H1 (cell line): Measurements from ENCODE around the gene PDK1. TPM values are rescaled to one million over a fixed set of nuclear protein-coding genes. Genes with fewer than 3 reads are reported as not detected.

Source experiments
- CTCF ChIA-PET: fragments of 300-600 bp; sonication (Branson Sonifier 250); formaldehyde crosslinking; loops from one replicate; lab custom pipeline; 2021; ENCODE audit not compliant: partially characterized antibody; lab: Charles Lee
- POLR2A ChIA-PET: fragments of 300-600 bp; sonication (Branson Sonifier 250); formaldehyde crosslinking; loops from one replicate; lab custom pipeline; 2021; ENCODE audit warnings: inconsistent platforms; ENCODE audit not compliant: partially characterized antibody; lab: Charles Lee
- DNase-seq, 2 experiments: peaks; one replicate each; pipeline versions ENCODE4 v3.0.0 to v3.0.0-alpha.2; 2010 to 2022; ENCODE audit warnings: low spot score in 2 of 2, low read depth in 1 of 2, mixed read lengths in 1 of 2
- FAIRE-seq: peaks from 2 replicates; lab custom pipeline; 2011; peaks lifted over from hg19 to GRCh38; lab: Jason Lieb, UNC
- H2AFZ ChIP-seq: 2 replicates; pipeline ENCODE4 v1.8.1; 2012; ENCODE audit warnings: low read length, inconsistent platforms
- H2AK5ac ChIP-seq: 2 replicates; pipeline ENCODE4 v1.6.1; 2013; ENCODE audit warnings: low read depth, low read length
- H2BK120ac ChIP-seq: replicated peaks from 2 replicates; pipeline ENCODE3; 2013; ENCODE audit warnings: low read depth, low read length, inconsistent platforms
- H2BK12ac ChIP-seq: 2 replicates; pipeline ENCODE4 v1.6.1; 2013; ENCODE audit warnings: low read depth, low read length
- H2BK15ac ChIP-seq: 2 replicates; pipeline ENCODE4 v1.6.1; 2013; ENCODE audit warnings: low read length
- H2BK20ac ChIP-seq: 2 replicates; pipeline ENCODE4 v1.6.1; 2013; ENCODE audit warnings: low read length
- H2BK5ac ChIP-seq: 2 replicates; pipeline ENCODE4 v1.6.1; 2013; ENCODE audit warnings: low read depth, low read length
- H3K14ac ChIP-seq: 2 replicates; pipeline ENCODE4 v1.6.1; 2013; ENCODE audit warnings: inconsistent platforms; ENCODE audit not compliant: insufficient read length
- H3K18ac ChIP-seq: 2 replicates; pipeline ENCODE4 v1.6.1; 2013; ENCODE audit warnings: low read length; ENCODE audit errors: extremely low read depth
- H3K23ac ChIP-seq: 2 replicates; pipeline ENCODE4 v1.6.1; 2013; ENCODE audit warnings: inconsistent platforms; ENCODE audit not compliant: insufficient read length
- H3K23me2 ChIP-seq: 2 replicates; pipeline ENCODE4 v1.6.1; 2013; ENCODE audit warnings: low read depth, low read length
- H3K27ac ChIP-seq: 2 replicates; pipeline ENCODE4 v1.6.1; 2011; ENCODE audit warnings: low read depth, low read length, inconsistent platforms
- H3K27me3 ChIP-seq, 4 experiments: replicated peaks in 1 of 4; 1 replicate in 1 of 4; 2 replicates in 3 of 4; pipeline versions ENCODE4 v1.6.1 to v1.8.1; 2011 to 2013; ENCODE audit warnings: low read length in 3 of 4, mild to moderate bottlenecking in 3 of 4, inconsistent platforms in 2 of 4, mixed read lengths in 2 of 4, moderate library complexity in 1 of 4; ENCODE audit not compliant: control insufficient read depth in 3 of 4, insufficient read depth in 3 of 4; ENCODE audit errors: extremely low read depth in 1 of 4
- H3K36me3 ChIP-seq, 4 experiments: 2 replicates each; pipeline versions ENCODE4 v1.6.1 to v1.8.1; 2011 to 2013; ENCODE audit warnings: mild to moderate bottlenecking in 4 of 4, low read length in 3 of 4, moderate library complexity in 2 of 4, control low read depth in 1 of 4, inconsistent platforms in 1 of 4; ENCODE audit not compliant: insufficient read depth in 4 of 4, control insufficient read depth in 2 of 4
- H3K4ac ChIP-seq: replicated peaks from 2 replicates; pipeline ENCODE3; 2013; ENCODE audit warnings: low read length, low read depth, mixed read lengths, inconsistent platforms; ENCODE audit not compliant: insufficient read length
- H3K4me1 ChIP-seq, 4 experiments: replicated peaks in 1 of 4; 1 replicate in 1 of 4; 2 replicates in 3 of 4; pipeline versions ENCODE4 v1.6.1 to v1.8.1; 2011 to 2013; ENCODE audit warnings: low read length in 3 of 4, inconsistent platforms in 2 of 4, mixed read lengths in 1 of 4; ENCODE audit not compliant: insufficient read depth in 4 of 4, control insufficient read depth in 3 of 4
- H3K4me2 ChIP-seq, 2 experiments: 2 replicates each; pipeline versions ENCODE4 v1.6.1 to v1.8.1; 2011 to 2013; ENCODE audit warnings: low read depth in 2 of 2, low read length in 2 of 2, control low read depth in 1 of 2, inconsistent platforms in 1 of 2, mild to moderate bottlenecking in 1 of 2; ENCODE audit not compliant: insufficient read depth in 1 of 2
- H3K4me3 ChIP-seq, 4 experiments: fragments of 200-600, 300-600 bp in 1 of 4; sonication (generic), shearing (Covaris generic), sonication (Bioruptor Twin) in 1 of 4; 2 replicates each; pipeline versions ENCODE4 v1.5.1 to v1.8.1; 2011 to 2016; ENCODE audit warnings: low read length in 4 of 4, low read depth in 3 of 4, control low read depth in 2 of 4, inconsistent platforms in 2 of 4, mild to moderate bottlenecking in 2 of 4, mixed read lengths in 1 of 4, moderate library complexity in 1 of 4; ENCODE audit not compliant: insufficient read depth in 2 of 4; ENCODE audit errors: extremely low read depth in 1 of 4
- H3K56ac ChIP-seq: replicated peaks from 2 replicates; pipeline ENCODE3; 2013; ENCODE audit warnings: low read depth, mild to moderate bottlenecking, mixed read lengths, low read length, inconsistent platforms; ENCODE audit not compliant: insufficient read length
- H3K79me1 ChIP-seq: 2 replicates; pipeline ENCODE4 v1.6.1; 2013; ENCODE audit warnings: low read depth, low read length, control low read depth
- H3K79me2 ChIP-seq, 2 experiments: 2 replicates each; pipeline versions ENCODE4 v1.6.1 to v1.8.1; 2012 to 2013; ENCODE audit warnings: low read length in 2 of 2, mild to moderate bottlenecking in 2 of 2, inconsistent platforms in 1 of 2; ENCODE audit not compliant: insufficient read depth in 2 of 2, control insufficient read depth in 1 of 2
- H3K9ac ChIP-seq, 4 experiments: replicated peaks in 1 of 4; 1 replicate in 1 of 4; 2 replicates in 3 of 4; pipeline versions ENCODE4 v1.6.1 to v1.8.1; 2011 to 2013; ENCODE audit warnings: low read depth in 3 of 4, low read length in 3 of 4, control low read depth in 2 of 4, mild to moderate bottlenecking in 2 of 4, moderate library complexity in 2 of 4, inconsistent platforms in 1 of 4; ENCODE audit errors: extremely low read depth in 1 of 4
- H3K9me3 ChIP-seq, 2 experiments: 2 replicates each; pipeline versions ENCODE4 v1.6.1 to v1.8.1; 2012 to 2013; ENCODE audit warnings: mild to moderate bottlenecking in 2 of 2, moderate library complexity in 2 of 2, control low read depth in 1 of 2, inconsistent platforms in 1 of 2, low read depth in 1 of 2, low read length in 1 of 2, mixed read lengths in 1 of 2; ENCODE audit not compliant: insufficient read depth in 2 of 2
- H4K20me1 ChIP-seq, 2 experiments: replicated peaks in 1 of 2; 2 replicates each; pipeline versions ENCODE3 to v1.8.1; 2011 to 2013; ENCODE audit warnings: inconsistent platforms in 2 of 2, low read length in 2 of 2, mild to moderate bottlenecking in 1 of 2; ENCODE audit not compliant: insufficient read depth in 2 of 2, control insufficient read depth in 1 of 2
- H4K5ac ChIP-seq: 2 replicates; pipeline ENCODE4 v1.6.1; 2013; ENCODE audit warnings: low read length, low read depth, mixed read lengths, inconsistent platforms; ENCODE audit not compliant: insufficient read length
- H4K8ac ChIP-seq: 2 replicates; pipeline ENCODE4 v1.8.0; 2013; ENCODE audit warnings: mild to moderate bottlenecking, moderate library complexity, low read length, inconsistent platforms; ENCODE audit not compliant: insufficient read depth; ENCODE audit errors: extremely low read depth
- H4K91ac ChIP-seq: replicated peaks from 2 replicates; pipeline ENCODE3; 2013; ENCODE audit warnings: low read length, mixed read lengths, inconsistent platforms; ENCODE audit not compliant: insufficient read length
- EP300 ChIP-seq, 2 experiments: IDR thresholded peaks; 1 replicate in 1 of 2; 2 replicates in 1 of 2; pipeline ENCODE4 v1.6.1; 2011 to 2012; ENCODE audit warnings: low read depth in 2 of 2, low read length in 2 of 2, mild to moderate bottlenecking in 2 of 2, borderline replicate concordance in 1 of 2, inconsistent platforms in 1 of 2, moderate library complexity in 1 of 2
- EZH2 ChIP-seq: fragments of 200-600 bp; sonication (generic); IDR thresholded peaks from 2 replicates; pipeline ENCODE4 v1.7.1; 2012; ENCODE audit warnings: low read depth, mild to moderate bottlenecking, moderate library complexity, low read length, inconsistent platforms; ENCODE audit not compliant: severe bottlenecking
- PHF8 ChIP-seq: fragments of 200-600 bp; sonication (generic); conservative IDR thresholded peaks from 2 replicates; pipeline ENCODE4 v1.7.1; 2012; ENCODE audit warnings: low read depth, mild to moderate bottlenecking, inconsistent platforms, low read length, moderate library complexity
- SIRT6 ChIP-seq: IDR thresholded peaks from one replicate; pipeline ENCODE4 v1.7.1; 2012; ENCODE audit warnings: low read length, inconsistent platforms
- WGBS, 2 experiments: shearing (Covaris generic) in 1 of 2; methylation state at CpG; one replicate each; pipeline versions ENCODE4 v1.1.6 to v1.1.7; 2013 to 2015; ENCODE audit warnings: low lambda C conversion rate in 2 of 2, mixed read lengths in 2 of 2, inconsistent platforms in 1 of 2, low coverage in 1 of 2, missing lambda C conversion rate in 1 of 2; ENCODE audit not compliant: insufficient replicate concordance in 2 of 2, insufficient coverage in 1 of 2, insufficient read length in 1 of 2; ENCODE audit errors: extremely low coverage in 1 of 2, missing lambda C conversion rate in 1 of 2; 5-methylcytosine and 5-hydroxymethylcytosine counted together
- polyA plus RNA-seq, 7 experiments: library from polyadenylated mRNA; depleted of rRNA in 3 of 7; stranded (reverse) in 5 of 7; unstranded in 2 of 7; fragments of >200 nt in 5 of 7; fragments of 200-250 nt in 2 of 7; gene quantifications; 1 replicate in 5 of 7; 2 replicates in 1 of 7; 4 replicates in 1 of 7; pipeline versions ENCODE4 v1.2.1 to v1.2.3, GENCODE V29; 2011 to 2013; ENCODE audit warnings: missing spikeins in 2 of 7, mixed read lengths in 2 of 7
- total RNA-seq: library from RNA; stranded (reverse); fragmentation: NEBNext Ultra II Directional; extraction: Animal tissue kit (Norgen Biotek cat#: 25700); gene quantifications from 2 replicates; pipeline ENCODE4 v1.2.1, GENCODE V29; 2021
- TF ChIP-seq, protein P1 (sequence below): IDR thresholded peaks from 2 replicates; pipeline ENCODE4 v1.6.1; 2011; ENCODE audit warnings: low read depth, mild to moderate bottlenecking, low read length; ENCODE audit not compliant: insufficient read depth

PDK1 gene
- total and polyA plus RNA-seq, 2 of the 8 experiments (the other 6 are each of a cell fraction or from before 2014, with no cell fraction given), result 18.2 to 21.9 TPM

DNA sequence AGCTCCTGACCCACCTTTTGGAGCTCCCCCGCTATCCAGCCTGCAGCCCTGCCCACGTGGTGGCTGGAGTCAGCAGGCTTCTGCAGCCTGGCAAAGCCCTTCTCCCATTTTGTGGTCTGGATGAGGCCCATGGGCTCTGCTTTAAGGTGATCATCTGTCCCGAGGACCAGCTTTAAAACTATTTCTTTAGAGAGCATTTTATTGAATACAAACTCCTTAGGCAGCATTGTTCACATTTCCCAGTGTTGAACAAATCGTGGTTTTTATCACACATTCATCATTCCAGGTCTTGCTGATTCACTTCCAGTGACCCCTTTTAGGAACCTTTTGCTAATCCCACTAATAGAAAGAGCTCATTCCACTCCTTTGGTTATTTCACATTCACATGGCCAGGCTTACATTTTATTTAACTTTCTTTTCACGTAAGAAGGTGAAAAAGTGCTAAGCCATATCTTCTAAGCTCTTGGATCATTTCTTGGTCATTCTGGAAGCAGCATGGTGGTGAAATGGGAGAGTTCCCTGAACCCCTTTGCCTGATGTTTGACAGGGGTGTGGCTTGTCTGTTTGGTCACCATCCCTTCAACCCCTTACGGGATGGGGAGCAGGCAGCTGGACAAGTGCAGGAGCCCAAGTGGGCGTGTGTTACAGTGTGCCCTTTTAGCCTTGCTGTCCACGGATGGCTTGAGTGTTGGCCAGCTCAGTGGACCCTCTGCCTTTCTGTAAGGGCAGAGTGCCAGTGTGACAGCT is 99.4 kb downstream of the PDK1 start:
- Histone ChIP-seq H3K79me1 (no peaks in the 10 kb centered on the region), H4K5ac (no peak overlapping the region), H2BK12ac (no peak overlapping the region), H3K4me1 (no peaks in the 10 kb centered on the region), H3K23me2 (no peaks in the 10 kb centered on the region), H3K9me3 (peaks cover 2 to 5% of the 10 kb centered on the region in 2 experiments; a peak in 1 of 4 replicates), H2AK5ac (no peak overlapping the region), H2BK120ac (no peak overlapping the region), H3K56ac (no peak overlapping the region), H3K23ac (no peak overlapping the region), H2BK15ac (no peak overlapping the region), H3K27me3 (no peaks in the 10 kb centered on the region), H3K4me2 (no peak overlapping the region), H2BK5ac (no peak overlapping the region), H4K91ac (no peak overlapping the region), H2AFZ (no peak overlapping the region), H3K79me2 (no peaks in the 10 kb centered on the region), H3K36me3 (no peaks in the 10 kb centered on the region), H2BK20ac (no peak overlapping the region), H3K18ac (no peak overlapping the region), H3K27ac (no peak overlapping the region), H3K4ac (no peak overlapping the region), H4K20me1 (no peaks in the 10 kb centered on the region), H3K4me3 (no peak overlapping the region), H3K14ac (no peak overlapping the region), H4K8ac (no peak overlapping the region), H3K9ac (no peak overlapping the region)
- 89% methylated on average over 8 of the region's 8 CpGs; no CpG with 5 or more reads in 1 of the 2 experiments for WGBS, 2 experiments
- no peak for TF ChIP-seq EZH2
- no peak for TF ChIP-seq SIRT6
- no peak for TF ChIP-seq EP300 (IDR thresholded peaks at IDR 0.05; ENCODE audit: borderline replicate concordance in 1 of 2, low read depth in 2 of 2, low read length in 2 of 2)
- TF ChIP-seq, protein P1, sequence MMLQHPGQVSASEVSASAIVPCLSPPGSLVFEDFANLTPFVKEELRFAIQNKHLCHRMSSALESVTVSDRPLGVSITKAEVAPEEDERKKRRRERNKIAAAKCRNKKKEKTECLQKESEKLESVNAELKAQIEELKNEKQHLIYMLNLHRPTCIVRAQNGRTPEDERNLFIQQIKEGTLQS, result no peak
- TF ChIP-seq PHF8, result no peak
- DNase-seq (no peak), FAIRE-seq (no peak)
- ChIA-PET CTCF (interaction anchor here (0.8 to 3.6 kb wide), 8 partner anchors 10 to 529 kb away, joined by 3 to 28 read pairs (median 4); no protein-coding TSS in a partner anchor), POLR2A (interaction anchor here (1.0 to 1.1 kb wide), 2 partner anchors 98 to 116 kb away, joined by 3 read pairs; no protein-coding TSS in a partner anchor)
